Neuronal stem cell (in vitro differentiated cells): ENCODE data around the gene TECTA.

Experiments
- DNase-seq: peaks from one replicate; pipeline ENCODE4 v3.0.0-alpha.2; 2013; ENCODE audit warnings: low spot score
- H2AFZ ChIP-seq: one replicate; pipeline ENCODE4 v1.6.1; 2013; ENCODE audit warnings: mild to moderate bottlenecking, low read length, inconsistent platforms
- H2AK5ac ChIP-seq: 2 replicates; pipeline ENCODE4 v1.6.1; 2013; ENCODE audit warnings: low read depth, mild to moderate bottlenecking, inconsistent platforms, low read length, moderate library complexity, mixed read lengths
- H2BK120ac ChIP-seq: 2 replicates; pipeline ENCODE4 v1.6.1; 2013; ENCODE audit warnings: low read depth, mild to moderate bottlenecking, inconsistent platforms, low read length, moderate library complexity, mixed read lengths
- H2BK12ac ChIP-seq: one replicate; pipeline ENCODE4 v1.6.1; 2013; ENCODE audit warnings: low read length, inconsistent platforms
- H2BK15ac ChIP-seq: 2 replicates; pipeline ENCODE4 v1.6.1; 2013; ENCODE audit warnings: mild to moderate bottlenecking, low read length, inconsistent platforms, mixed read lengths
- H2BK5ac ChIP-seq: one replicate; pipeline ENCODE4 v1.6.1; 2013; ENCODE audit warnings: inconsistent platforms, mild to moderate bottlenecking, low read length, moderate library complexity
- H3K14ac ChIP-seq: one replicate; pipeline ENCODE4 v1.6.1; 2013; ENCODE audit warnings: low read length, inconsistent platforms
- H3K18ac ChIP-seq: 2 replicates; pipeline ENCODE4 v1.6.1; 2013; ENCODE audit warnings: low read length, inconsistent platforms
- H3K23ac ChIP-seq: 2 replicates; pipeline ENCODE4 v1.6.1; 2013; ENCODE audit warnings: low read depth, mild to moderate bottlenecking, mixed read lengths, low read length, inconsistent platforms; ENCODE audit not compliant: poor library complexity
- H3K27ac ChIP-seq: replicated peaks from 3 replicates; pipeline ENCODE4 v1.5.1; 2013; ENCODE audit warnings: low read length, inconsistent platforms
- H3K27me3 ChIP-seq, 3 experiments: 2 replicates each; pipeline ENCODE4 v1.6.1; 2013; ENCODE audit warnings: low read length in 3 of 3, mild to moderate bottlenecking in 2 of 3, inconsistent platforms in 1 of 3, low read depth in 1 of 3, mixed read lengths in 1 of 3, moderate library complexity in 1 of 3; ENCODE audit not compliant: control insufficient read depth in 3 of 3, insufficient read depth in 3 of 3
- H3K36me3 ChIP-seq, 2 donors: replicated peaks in 1 of 2; 2 replicates each; pipeline ENCODE4 v1.6.1; 2013; ENCODE audit warnings: low read length in 2 of 2; ENCODE audit not compliant: control insufficient read depth in 2 of 2, insufficient read depth in 2 of 2
- H3K4ac ChIP-seq: 2 replicates; pipeline ENCODE4 v1.6.1; 2013; ENCODE audit warnings: inconsistent platforms, mild to moderate bottlenecking, low read length, moderate library complexity
- H3K4me1 ChIP-seq, 2 donors: 1 replicate in 1 of 2; 2 replicates in 1 of 2; pipeline ENCODE4 v1.6.1; 2013; ENCODE audit warnings: low read length in 2 of 2, low read depth in 1 of 2; ENCODE audit not compliant: control insufficient read depth in 2 of 2, insufficient read depth in 1 of 2
- H3K4me2 ChIP-seq: one replicate; pipeline ENCODE4 v1.6.1; 2013; ENCODE audit warnings: mild to moderate bottlenecking, low read length, inconsistent platforms; ENCODE audit not compliant: insufficient read depth, poor library complexity, severe bottlenecking
- H3K4me3 ChIP-seq, 2 donors: 2 replicates each; pipeline ENCODE4 v1.5.1; 2013; ENCODE audit warnings: low read length in 2 of 2, mild to moderate bottlenecking in 2 of 2, inconsistent platforms in 1 of 2, moderate library complexity in 1 of 2
- H3K79me1 ChIP-seq: one replicate; pipeline ENCODE4 v1.6.1; 2013; ENCODE audit warnings: low read depth, mild to moderate bottlenecking, inconsistent platforms, low read length, moderate library complexity
- H3K9ac ChIP-seq: one replicate; pipeline ENCODE4 v1.6.1; 2013; ENCODE audit warnings: mild to moderate bottlenecking, low read depth, low read length, inconsistent platforms; ENCODE audit not compliant: poor library complexity
- H3K9me3 ChIP-seq, 2 donors: replicated peaks in 1 of 2; 2 replicates each; pipeline versions ENCODE3 to v1.6.1; 2013; ENCODE audit warnings: low read length in 2 of 2, mild to moderate bottlenecking in 2 of 2, inconsistent platforms in 1 of 2, low read depth in 1 of 2, mixed read lengths in 1 of 2, moderate library complexity in 1 of 2; ENCODE audit not compliant: control insufficient read depth in 2 of 2, insufficient read depth in 1 of 2
- H4K8ac ChIP-seq: one replicate; pipeline ENCODE4 v1.6.1; 2013; ENCODE audit warnings: low read depth, mild to moderate bottlenecking, inconsistent platforms, low read length, moderate library complexity
- H4K91ac ChIP-seq: one replicate; pipeline ENCODE4 v1.6.1; 2013; ENCODE audit warnings: low read length, low read depth, mild to moderate bottlenecking, inconsistent platforms; ENCODE audit not compliant: poor library complexity
- WGBS, 2 donors: extraction: QIAGEN DNeasy Blood & Tissue Kit; methylation state at CpG; one replicate each; pipeline ENCODE4 v1.1.7; 2013; ENCODE audit warnings: missing lambda C conversion rate in 2 of 2, mixed read lengths in 1 of 2; ENCODE audit not compliant: insufficient read length in 2 of 2, insufficient replicate concordance in 1 of 2; ENCODE audit errors: extremely low coverage in 2 of 2; 5-methylcytosine and 5-hydroxymethylcytosine counted together

Gene TECTA

DNA sequence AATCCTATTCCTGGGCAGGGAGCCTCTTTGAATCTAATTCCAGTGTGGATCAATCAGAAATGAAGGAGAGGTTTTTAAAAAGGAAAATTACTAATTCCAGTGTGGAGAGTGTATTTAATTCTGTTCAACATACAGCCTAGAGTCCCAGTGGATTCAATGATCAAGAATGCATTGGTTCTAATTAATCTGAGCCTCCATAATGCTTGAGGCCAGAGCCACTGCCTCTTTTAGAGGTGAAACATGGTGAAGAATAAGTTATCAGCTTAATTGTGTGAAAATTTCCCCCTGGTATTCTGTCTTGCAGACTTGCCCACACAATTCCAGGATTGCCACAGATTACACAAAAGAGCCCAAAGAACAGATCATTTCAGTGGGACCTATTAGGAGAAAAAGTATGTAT is 87.7 kb downstream of the TECTA start:
- no peak for DNase-seq
- Histone ChIP-seq H3K9me3 (no peaks in the 10 kb centered on the region), H4K8ac (no peak overlapping the region), H3K9ac (no peak overlapping the region), H2BK12ac (no peak overlapping the region), H2AFZ (no peak overlapping the region), H2BK5ac (no peak overlapping the region), H3K4me3 (no peak overlapping the region), H4K91ac (no peak overlapping the region), H3K4ac (no peak overlapping the region), H3K79me1 (no peaks in the 10 kb centered on the region), H3K4me1 (peaks cover 0 to 4% of the 10 kb centered on the region in 2 donors), H3K36me3 (no peaks in the 10 kb centered on the region), H3K23ac (no peak overlapping the region), H3K14ac (no peak overlapping the region), H2BK15ac (no peak overlapping the region), H3K27me3 (no peaks in the 10 kb centered on the region), H3K27ac (no peak overlapping the region), H3K4me2 (no peak overlapping the region), H3K18ac (no peak overlapping the region), H2BK120ac (no peak overlapping the region), H2AK5ac (no peak overlapping the region)

DNA sequence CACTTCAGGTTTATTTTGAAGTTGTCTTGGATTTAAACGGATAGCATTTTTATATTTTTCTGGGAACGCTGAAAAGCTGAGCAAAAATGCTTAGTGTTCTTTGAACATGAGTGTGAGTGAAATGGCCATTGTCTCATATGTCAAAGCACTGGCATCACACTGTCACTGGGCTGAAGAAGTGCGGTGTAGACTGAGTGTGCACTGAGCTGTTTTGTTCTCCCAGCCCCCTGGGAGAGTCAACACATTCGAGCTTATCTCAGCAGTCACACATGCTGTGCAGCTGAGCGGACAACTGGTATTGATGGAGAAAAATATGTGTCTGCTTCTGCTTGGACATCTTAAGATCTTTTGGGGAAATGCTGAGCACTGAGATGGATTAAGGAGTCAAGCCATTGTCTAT is 90.8 kb downstream of the TECTA start:
- no peak overlapping the region for H2BK15ac ChIP-seq
- no peaks in the 10 kb centered on the region for H3K9me3 ChIP-seq
- no peak overlapping the region for H3K4me3 ChIP-seq
- no peak overlapping the region for H3K18ac ChIP-seq
- peaks cover 0 to 10% of the 10 kb centered on the region in 2 donors for H3K4me1 ChIP-seq
- no peak overlapping the region for H3K4me2 ChIP-seq
- no peak overlapping the region for H3K14ac ChIP-seq
- H4K8ac ChIP-seq: no peak overlapping the region
- H2BK12ac ChIP-seq: no peak overlapping the region
- no peak overlapping the region for H3K27ac ChIP-seq
- H3K23ac ChIP-seq: no peak overlapping the region
- H3K36me3 ChIP-seq: no peaks in the 10 kb centered on the region
- WGBS, 2 donors: no CpG with 5 or more reads among the region's 5 CpGs
- no peak for DNase-seq
- H2BK120ac ChIP-seq: no peak overlapping the region
- H2AFZ ChIP-seq: peak overlapping the region; percentile 5
- H3K9ac ChIP-seq: no peak overlapping the region
- H4K91ac ChIP-seq: no peak overlapping the region
- H2AK5ac ChIP-seq: no peak overlapping the region
- H3K4ac ChIP-seq: no peak overlapping the region
- H3K27me3 ChIP-seq: no peaks in the 10 kb centered on the region
- H2BK5ac ChIP-seq: no peak overlapping the region
- H3K79me1 ChIP-seq: no peaks in the 10 kb centered on the region

DNA sequence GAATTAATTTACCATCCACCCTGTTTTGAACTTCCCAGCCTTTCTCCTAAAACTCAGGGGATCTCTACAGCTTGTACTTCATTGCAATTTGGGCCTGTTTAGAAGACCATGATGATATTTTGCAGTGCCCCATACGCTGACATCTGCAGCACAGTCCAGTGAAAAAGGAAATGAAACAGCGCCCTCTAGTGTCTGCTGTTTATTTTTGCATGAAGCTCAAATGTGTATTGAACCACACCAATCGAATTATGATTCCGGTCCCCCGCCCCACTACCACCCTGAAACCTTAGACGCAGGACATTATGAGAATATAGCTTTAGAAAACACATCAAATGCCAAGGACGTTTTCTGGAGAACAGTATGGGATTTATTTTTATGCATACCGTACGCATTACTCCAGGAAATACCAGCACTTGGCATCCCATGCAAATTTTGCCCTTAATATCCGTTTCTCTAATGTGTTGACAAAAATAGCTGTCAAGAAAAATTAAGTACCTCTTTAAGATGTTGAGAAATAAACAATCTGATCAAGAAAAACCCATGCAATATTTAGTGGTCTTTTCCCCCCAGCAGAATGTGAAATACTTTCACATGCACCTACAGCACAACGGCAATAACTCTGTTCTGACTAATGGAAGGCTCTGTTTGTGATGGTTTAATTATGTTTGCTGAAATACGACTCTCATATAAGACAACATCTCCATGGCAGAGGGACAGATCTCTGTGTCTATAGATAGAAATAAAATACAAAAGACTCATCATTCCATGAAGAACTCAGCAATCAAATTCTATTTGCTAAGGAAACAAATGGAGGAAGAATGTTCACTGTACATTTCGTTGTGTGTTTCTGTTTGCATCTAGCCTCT is 93.9 kb downstream of the TECTA start:
- Histone ChIP-seq H3K4me1 (peaks cover 0 to 24% of the 10 kb centered on the region in 2 donors), H2BK120ac (no peak overlapping the region), H3K4me3 (no peak overlapping the region), H3K4ac (no peak overlapping the region), H3K36me3 (no peaks in the 10 kb centered on the region), H2AFZ (peak overlapping the region; percentile 13), H4K8ac (no peak overlapping the region), H4K91ac (no peak overlapping the region), H3K4me2 (no peak overlapping the region), H2BK15ac (no peak overlapping the region), H3K27me3 (no peaks in the 10 kb centered on the region), H3K14ac (no peak overlapping the region), H3K9me3 (no peaks in the 10 kb centered on the region), H3K27ac (no peak overlapping the region), H3K18ac (no peak overlapping the region), H3K23ac (no peak overlapping the region), H3K9ac (no peak overlapping the region), H3K79me1 (no peaks in the 10 kb centered on the region), H2BK5ac (no peak overlapping the region), H2BK12ac (no peak overlapping the region), H2AK5ac (no peak overlapping the region)
- peak; percentile 70 for DNase-seq
- no CpG with 5 or more reads among the region's 13 CpGs for WGBS, 2 donors

GRCh38 chr11:121198491-121198890 is 97.4 kb downstream of the TECTA start:
- no peaks in the 10 kb centered on the region for H3K27me3 ChIP-seq
- H3K9ac ChIP-seq: no peak overlapping the region
- no peak overlapping the region for H3K14ac ChIP-seq
- no peaks in the 10 kb centered on the region for H3K79me1 ChIP-seq
- WGBS, 2 donors: no CpG with 5 or more reads among the region's 5 CpGs
- H2BK120ac ChIP-seq: no peak overlapping the region
- H2BK12ac ChIP-seq: no peak overlapping the region
- no peak overlapping the region for H2BK15ac ChIP-seq
- no peak overlapping the region for H3K23ac ChIP-seq
- H3K18ac ChIP-seq: no peak overlapping the region
- H3K4ac ChIP-seq: no peak overlapping the region
- H3K27ac ChIP-seq: no peak overlapping the region
- DNase-seq: no peak
- H3K4me3 ChIP-seq: no peak overlapping the region
- H4K8ac ChIP-seq: no peak overlapping the region
- H2AFZ ChIP-seq: peak overlapping the region; percentile 13
- H3K4me2 ChIP-seq: no peak overlapping the region
- no peak overlapping the region for H2BK5ac ChIP-seq
- no peaks in the 10 kb centered on the region for H3K9me3 ChIP-seq
- H2AK5ac ChIP-seq: no peak overlapping the region
- no peak overlapping the region for H4K91ac ChIP-seq
- no peaks in the 10 kb centered on the region for H3K36me3 ChIP-seq
- peaks cover 0 to 20% of the 10 kb centered on the region in 2 donors for H3K4me1 ChIP-seq
